HepG2 (cell line): Measurements from ENCODE around the gene KCNAB2. TPM values are rescaled to one million over a fixed set of nuclear protein-coding genes. Genes with fewer than 3 reads are reported as not detected.

ENCODE experiments used
- EEA1 ChIP-seq: sonication (generic); formaldehyde crosslinking; IDR thresholded peaks from 2 replicates; pipeline ENCODE4 v1.5.1; 2020; ENCODE audit warnings: mild to moderate bottlenecking, missing genetic modification reagents, borderline replicate concordance
- HNRNPL ChIP-seq: fragments of 200-400 bp; formaldehyde crosslinking; IDR thresholded peaks from 2 replicates; pipeline ENCODE4 v1.6.1; 2017; ENCODE audit warnings: mild to moderate bottlenecking, low read depth, low read length
- HOXA9 ChIP-seq: sonication (generic); formaldehyde crosslinking; IDR thresholded peaks from 2 replicates; pipeline ENCODE4 v1.8.1; 2022; ENCODE audit warnings: missing genetic modification reagents, mild to moderate bottlenecking, moderate library complexity, borderline replicate concordance
- MAX ChIP-seq: IDR thresholded peaks from 2 replicates; pipeline ENCODE4 v1.6.1; 2012; ENCODE audit warnings: inconsistent platforms
- REPIN1 ChIP-seq: sonication (generic); formaldehyde crosslinking; IDR thresholded peaks from 2 replicates; pipeline ENCODE4 v1.8.0; 2022; ENCODE audit warnings: missing genetic modification reagents, low read depth, mild to moderate bottlenecking, borderline replicate concordance
- SP2 ChIP-seq: sonication (generic); formaldehyde crosslinking; IDR thresholded peaks from 2 replicates; pipeline ENCODE4 v1.5.1; 2020; ENCODE audit warnings: mild to moderate bottlenecking, missing genetic modification reagents
- SYNCRIP ChIP-seq: fragments of 200-400 bp; formaldehyde crosslinking; IDR thresholded peaks from 2 replicates; pipeline ENCODE4 v1.6.1; 2018; ENCODE audit warnings: mild to moderate bottlenecking, low read depth, low read length; ENCODE audit not compliant: insufficient read depth
- TCF7L2 ChIP-seq: IDR thresholded peaks from 2 replicates; pipeline ENCODE4 v1.6.1; 2011; ENCODE audit warnings: mild to moderate bottlenecking, low read depth, low read length, moderate library complexity
- ZNF232 ChIP-seq: sonication (generic); formaldehyde crosslinking; IDR thresholded peaks from 2 replicates; pipeline ENCODE4 v1.4.0; 2020; ENCODE audit warnings: missing genetic modification reagents, borderline replicate concordance
- ZNF446 ChIP-seq: sonication (generic); formaldehyde crosslinking; IDR thresholded peaks from 2 replicates; pipeline ENCODE4 v1.5.0; 2020; ENCODE audit warnings: mild to moderate bottlenecking, missing genetic modification reagents
- ZNF703 ChIP-seq: sonication (generic); formaldehyde crosslinking; IDR thresholded peaks from 2 replicates; pipeline ENCODE4 v1.5.1; 2020; ENCODE audit warnings: missing genetic modification reagents, mild to moderate bottlenecking, moderate library complexity, borderline replicate concordance
- ZNF772 ChIP-seq: sonication (generic); formaldehyde crosslinking; IDR thresholded peaks from 2 replicates; pipeline ENCODE4 v1.5.0; 2020; ENCODE audit warnings: mild to moderate bottlenecking, missing genetic modification reagents
- ZSCAN12 ChIP-seq: sonication (generic); formaldehyde crosslinking; IDR thresholded peaks from 2 replicates; pipeline ENCODE4 v1.9.0; 2021; ENCODE audit warnings: mild to moderate bottlenecking, missing genetic modification reagents
- polyA plus RNA-seq, 8 experiments: library from polyadenylated mRNA; depleted of rRNA in 3 of 8; stranded (reverse) in 7 of 8; unstranded in 1 of 8; fragments of >200 nt; fragmentation: Illumina TruSeq in 4 of 8; extraction: Trizol in 4 of 8; gene quantifications; 2 replicates each; pipeline versions ENCODE4 v1.2.1 to v1.2.3, GENCODE V29; 2011 to 2016; ENCODE audit warnings: low read depth in 4 of 8, missing spikeins in 1 of 8, mixed read lengths in 1 of 8; ENCODE audit not compliant: insufficient read depth in 1 of 8
- total RNA-seq, 5 experiments: library from RNA; depleted of rRNA; stranded (reverse); fragments of >200 nt; fragmentation: Illumina TruSeq; extraction: Trizol; gene quantifications; 2 replicates each; pipeline ENCODE4 v1.2.3, GENCODE V29; 2016; ENCODE audit warnings: low read depth in 1 of 5
- TF ChIP-seq, protein P1 (sequence below): sonication (generic); formaldehyde crosslinking; IDR thresholded peaks from 2 replicates; pipeline ENCODE4 v1.9.0; 2021; ENCODE audit warnings: missing genetic modification reagents, borderline replicate concordance
- TF ChIP-seq, protein P2 (sequence below): sonication (generic); formaldehyde crosslinking; IDR thresholded peaks from 2 replicates; pipeline ENCODE4 v1.5.0; 2020; ENCODE audit warnings: missing genetic modification reagents
- TF ChIP-seq, protein P3 (sequence below): sonication (generic); formaldehyde crosslinking; IDR thresholded peaks from one replicate; pipeline ENCODE4 v1.5.1; 2020; ENCODE audit warnings: mild to moderate bottlenecking, missing genetic modification reagents; ENCODE audit errors: not compliant biosample characterization
- TF ChIP-seq, protein P4 (sequence below): sonication (generic); formaldehyde crosslinking; IDR thresholded peaks from 2 replicates; pipeline ENCODE4 v1.4.0; 2020; ENCODE audit warnings: mild to moderate bottlenecking, missing genetic modification reagents

Gene KCNAB2
- total and polyA plus RNA-seq, 2 of the 13 experiments (the other 11 are each of a cell fraction or from before 2014, with no cell fraction given) = 6.2 to 8.8 TPM

GRCh38 chr1:6026095-6026809 lies 19.4 kb upstream of the KCNAB2 start (continued):
- peak; percentile 93 for TF ChIP-seq MAX
- TF ChIP-seq, protein P1, sequence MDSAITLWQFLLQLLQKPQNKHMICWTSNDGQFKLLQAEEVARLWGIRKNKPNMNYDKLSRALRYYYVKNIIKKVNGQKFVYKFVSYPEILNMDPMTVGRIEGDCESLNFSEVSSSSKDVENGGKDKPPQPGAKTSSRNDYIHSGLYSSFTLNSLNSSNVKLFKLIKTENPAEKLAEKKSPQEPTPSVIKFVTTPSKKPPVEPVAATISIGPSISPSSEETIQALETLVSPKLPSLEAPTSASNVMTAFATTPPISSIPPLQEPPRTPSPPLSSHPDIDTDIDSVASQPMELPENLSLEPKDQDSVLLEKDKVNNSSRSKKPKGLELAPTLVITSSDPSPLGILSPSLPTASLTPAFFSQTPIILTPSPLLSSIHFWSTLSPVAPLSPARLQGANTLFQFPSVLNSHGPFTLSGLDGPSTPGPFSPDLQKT = no peak
- TF ChIP-seq ZNF703 (CRISPR knock-in tag) = no peak
- TF ChIP-seq, protein P2, sequence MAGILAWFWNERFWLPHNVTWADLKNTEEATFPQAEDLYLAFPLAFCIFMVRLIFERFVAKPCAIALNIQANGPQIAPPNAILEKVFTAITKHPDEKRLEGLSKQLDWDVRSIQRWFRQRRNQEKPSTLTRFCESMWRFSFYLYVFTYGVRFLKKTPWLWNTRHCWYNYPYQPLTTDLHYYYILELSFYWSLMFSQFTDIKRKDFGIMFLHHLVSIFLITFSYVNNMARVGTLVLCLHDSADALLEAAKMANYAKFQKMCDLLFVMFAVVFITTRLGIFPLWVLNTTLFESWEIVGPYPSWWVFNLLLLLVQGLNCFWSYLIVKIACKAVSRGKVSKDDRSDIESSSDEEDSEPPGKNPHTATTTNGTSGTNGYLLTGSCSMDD (CRISPR knock-in tag) = no peak
- no peak for TF ChIP-seq ZNF446 (CRISPR knock-in tag)
- TF ChIP-seq SP2 (CRISPR knock-in tag) = no peak
- TF ChIP-seq ZSCAN12 = no peak
- TF ChIP-seq ZNF232 (CRISPR knock-in tag) = peak; percentile 90
- peak; percentile 78; the same call in 1 of the 2 replicates for TF ChIP-seq REPIN1 (CRISPR knock-in tag)
- TF ChIP-seq, protein P3, sequence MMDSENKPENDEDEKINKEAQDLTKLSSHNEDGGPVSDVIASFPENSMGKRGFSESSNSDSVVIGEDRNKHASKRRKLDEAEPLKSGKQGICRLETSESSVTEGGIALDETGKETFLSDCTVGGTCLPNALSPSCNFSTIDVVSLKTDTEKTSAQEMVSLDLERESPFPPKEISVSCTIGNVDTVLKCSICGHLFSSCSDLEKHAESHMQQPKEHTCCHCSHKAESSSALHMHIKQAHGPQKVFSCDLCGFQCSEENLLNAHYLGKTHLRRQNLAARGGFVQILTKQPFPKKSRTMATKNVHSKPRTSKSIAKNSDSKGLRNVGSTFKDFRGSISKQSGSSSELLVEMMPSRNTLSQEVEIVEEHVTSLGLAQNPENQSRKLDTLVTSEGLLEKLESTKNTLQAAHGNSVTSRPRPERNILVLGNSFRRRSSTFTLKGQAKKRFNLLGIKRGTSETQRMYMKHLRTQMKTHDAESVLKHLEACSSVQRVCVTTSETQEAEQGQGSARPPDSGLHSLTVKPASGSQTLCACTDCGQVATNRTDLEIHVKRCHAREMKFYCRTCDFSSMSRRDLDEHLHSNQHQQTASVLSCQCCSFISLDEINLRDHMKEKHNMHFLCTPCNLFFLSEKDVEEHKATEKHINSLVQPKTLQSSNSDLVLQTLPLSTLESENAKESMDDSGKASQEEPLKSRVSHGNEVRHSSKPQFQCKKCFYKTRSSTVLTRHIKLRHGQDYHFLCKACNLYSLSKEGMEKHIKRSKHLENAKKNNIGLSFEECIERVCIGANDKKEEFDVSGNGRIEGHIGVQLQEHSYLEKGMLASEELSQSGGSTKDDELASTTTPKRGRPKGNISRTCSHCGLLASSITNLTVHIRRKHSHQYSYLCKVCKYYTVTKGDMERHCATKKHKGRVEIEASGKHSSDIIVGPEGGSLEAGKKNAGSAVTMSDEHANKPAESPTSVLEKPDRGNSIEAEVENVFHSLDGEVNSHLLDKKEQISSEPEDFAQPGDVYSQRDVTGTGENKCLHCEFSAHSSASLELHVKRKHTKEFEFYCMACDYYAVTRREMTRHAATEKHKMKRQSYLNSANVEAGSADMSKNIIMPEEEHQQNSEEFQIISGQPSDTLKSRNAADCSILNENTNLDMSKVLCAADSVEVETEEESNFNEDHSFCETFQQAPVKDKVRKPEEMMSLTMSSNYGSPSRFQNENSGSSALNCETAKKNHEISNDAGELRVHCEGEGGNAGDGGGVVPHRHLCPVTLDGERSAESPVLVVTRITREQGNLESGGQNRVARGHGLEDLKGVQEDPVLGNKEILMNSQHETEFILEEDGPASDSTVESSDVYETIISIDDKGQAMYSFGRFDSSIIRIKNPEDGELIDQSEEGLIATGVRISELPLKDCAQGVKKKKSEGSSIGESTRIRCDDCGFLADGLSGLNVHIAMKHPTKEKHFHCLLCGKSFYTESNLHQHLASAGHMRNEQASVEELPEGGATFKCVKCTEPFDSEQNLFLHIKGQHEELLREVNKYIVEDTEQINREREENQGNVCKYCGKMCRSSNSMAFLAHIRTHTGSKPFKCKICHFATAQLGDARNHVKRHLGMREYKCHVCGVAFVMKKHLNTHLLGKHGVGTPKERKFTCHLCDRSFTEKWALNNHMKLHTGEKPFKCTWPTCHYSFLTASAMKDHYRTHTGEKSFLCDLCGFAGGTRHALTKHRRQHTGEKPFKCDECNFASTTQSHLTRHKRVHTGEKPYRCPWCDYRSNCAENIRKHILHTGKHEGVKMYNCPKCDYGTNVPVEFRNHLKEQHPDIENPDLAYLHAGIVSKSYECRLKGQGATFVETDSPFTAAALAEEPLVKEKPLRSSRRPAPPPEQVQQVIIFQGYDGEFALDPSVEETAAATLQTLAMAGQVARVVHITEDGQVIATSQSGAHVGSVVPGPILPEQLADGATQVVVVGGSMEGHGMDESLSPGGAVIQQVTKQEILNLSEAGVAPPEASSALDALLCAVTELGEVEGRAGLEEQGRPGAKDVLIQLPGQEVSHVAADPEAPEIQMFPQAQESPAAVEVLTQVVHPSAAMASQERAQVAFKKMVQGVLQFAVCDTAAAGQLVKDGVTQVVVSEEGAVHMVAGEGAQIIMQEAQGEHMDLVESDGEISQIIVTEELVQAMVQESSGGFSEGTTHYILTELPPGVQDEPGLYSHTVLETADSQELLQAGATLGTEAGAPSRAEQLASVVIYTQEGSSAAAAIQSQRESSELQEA (CRISPR knock-in tag) = no peak
- no peak for TF ChIP-seq EEA1 (CRISPR knock-in tag)
- TF ChIP-seq HOXA9 = no peak
- TF ChIP-seq TCF7L2 = no peak
- TF ChIP-seq, protein P4, sequence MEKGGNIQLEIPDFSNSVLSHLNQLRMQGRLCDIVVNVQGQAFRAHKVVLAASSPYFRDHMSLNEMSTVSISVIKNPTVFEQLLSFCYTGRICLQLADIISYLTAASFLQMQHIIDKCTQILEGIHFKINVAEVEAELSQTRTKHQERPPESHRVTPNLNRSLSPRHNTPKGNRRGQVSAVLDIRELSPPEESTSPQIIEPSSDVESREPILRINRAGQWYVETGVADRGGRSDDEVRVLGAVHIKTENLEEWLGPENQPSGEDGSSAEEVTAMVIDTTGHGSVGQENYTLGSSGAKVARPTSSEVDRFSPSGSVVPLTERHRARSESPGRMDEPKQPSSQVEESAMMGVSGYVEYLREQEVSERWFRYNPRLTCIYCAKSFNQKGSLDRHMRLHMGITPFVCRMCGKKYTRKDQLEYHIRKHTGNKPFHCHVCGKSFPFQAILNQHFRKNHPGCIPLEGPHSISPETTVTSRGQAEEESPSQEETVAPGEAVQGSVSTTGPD (CRISPR knock-in tag) = no peak
- 0 out of 2 replicates have a peak, but pooled peaks have one; percentile 38 for TF ChIP-seq HNRNPL
- no peak for TF ChIP-seq SYNCRIP
- TF ChIP-seq ZNF772 (CRISPR knock-in tag) = no peak
